NB4 (cell line): ENCODE measurements around the gene EFCAB9.

Experiments
- CTCF ChIP-seq: IDR thresholded peaks from one replicate; pipeline ENCODE4 v1.5.1; 2012; ENCODE audit warnings: low read depth, low read length
- MAX ChIP-seq: IDR thresholded peaks from 2 replicates; pipeline ENCODE4 v1.6.1; 2011; ENCODE audit warnings: low read depth, low read length
- MYC ChIP-seq: IDR thresholded peaks from 2 replicates; pipeline ENCODE4 v1.6.1; 2011; ENCODE audit warnings: low read depth, low read length
- POLR2A ChIP-seq: IDR thresholded peaks from 2 replicates; pipeline ENCODE4 v1.6.1; 2011; ENCODE audit warnings: mild to moderate bottlenecking; ENCODE audit not compliant: insufficient read length; ENCODE audit errors: extremely low read depth

GRCh38 chr5:172164769-172165212, 29.2 kb upstream of the EFCAB9 start:
- TF ChIP-seq CTCF (no peak), MYC (no peak), POLR2A (no peak), MAX (no peak)
